Panc1 (cell line): ENCODE measurements around the gene LSM14B. TPM values are rescaled to one million over a fixed set of nuclear protein-coding genes. Genes with fewer than 3 reads are reported as not detected.

Experiments used
- ATAC-seq: fragments of 200-7000 bp; cut with Tn5 transposase; 2 replicates; pipeline ENCODE4 v1.9.1; 2020; ENCODE audit warnings: mild to moderate bottlenecking, moderate library complexity
- BruUV-seq: library from RNA; stranded (reverse); fragments of 400-500 nt; replicated peaks from 2 replicates; lab custom pipeline; 2021; lab: Mats Ljungman, UMichigan
- CTCF ChIA-PET: fragments of 300-600 bp; sonication (Branson Sonifier 250); formaldehyde crosslinking; loops from one replicate; lab custom pipeline; 2022; ENCODE audit warnings: antibody characterized with exemption; lab: Charles Lee
- POLR2A ChIA-PET: fragments of 300-600 bp; sonication (Branson Sonifier 250); formaldehyde crosslinking; loops from one replicate; lab custom pipeline; 2022; ENCODE audit warnings: antibody characterized with exemption; lab: Charles Lee
- DNase-seq: peaks from one replicate; pipeline ENCODE4 v3.0.0-alpha.2; 2010; ENCODE audit warnings: low read depth, low spot score
- H3K27ac ChIP-seq: 2 replicates; pipeline ENCODE4 v1.5.1; 2011; ENCODE audit warnings: mild to moderate bottlenecking, low read length, inconsistent platforms
- H3K27me3 ChIP-seq: fragments of 200-500 bp; sonication (Bioruptor generic); 2 replicates; pipeline ENCODE4 v1.6.0; 2014; ENCODE audit warnings: low read length, inconsistent platforms; ENCODE audit not compliant: control insufficient read depth, insufficient read depth
- H3K36me3 ChIP-seq: fragments of 200-500 bp; sonication (Bioruptor generic); 2 replicates; pipeline ENCODE4 v1.5.1; 2014; ENCODE audit warnings: inconsistent platforms, mild to moderate bottlenecking, low read length, moderate library complexity; ENCODE audit not compliant: control insufficient read depth, insufficient read depth
- H3K4me1 ChIP-seq: 2 replicates; pipeline ENCODE4 v1.5.1; 2011; ENCODE audit warnings: inconsistent platforms, mild to moderate bottlenecking, low read length, moderate library complexity; ENCODE audit not compliant: control insufficient read depth, insufficient read depth
- H3K4me3 ChIP-seq, 2 experiments: 2 replicates each; pipeline ENCODE4 v1.5.1; 2011 to 2012; ENCODE audit warnings: low read depth in 2 of 2, low read length in 2 of 2, mild to moderate bottlenecking in 2 of 2, inconsistent platforms in 1 of 2, moderate library complexity in 1 of 2
- H3K9me3 ChIP-seq: fragments of 200-500 bp; sonication (Bioruptor generic); 2 replicates; pipeline ENCODE4 v1.5.1; 2014; ENCODE audit warnings: low read depth, mild to moderate bottlenecking, inconsistent platforms, low read length, moderate library complexity; ENCODE audit not compliant: control insufficient read depth, insufficient read depth
- POLR2AphosphoS5 ChIP-seq: IDR thresholded peaks from 2 replicates; pipeline ENCODE4 v1.6.1; 2012; ENCODE audit warnings: mild to moderate bottlenecking, low read depth, low read length, moderate library complexity
- SIN3A ChIP-seq: IDR thresholded peaks from 2 replicates; pipeline ENCODE4 v1.6.1; 2012; ENCODE audit warnings: low read depth, mild to moderate bottlenecking, low read length, moderate library complexity, borderline replicate concordance; ENCODE audit not compliant: insufficient read depth
- TCF7L2 ChIP-seq: IDR thresholded peaks from 2 replicates; pipeline ENCODE4 v1.6.1; 2011; ENCODE audit warnings: mild to moderate bottlenecking, low read depth, low read length, inconsistent platforms
- in situ Hi-C: cut with HindIII; loops from 2 replicates; pipeline ENCODE4 v1.10.0; 2016; ENCODE audit warnings: low sequenced_read_pairs, low pct_unique_long_range_greater_than_20kb
- intact Hi-C: fragments of 100-400 bp; cut with micrococcal nuclease; formaldehyde crosslinking; loops from one replicate; pipeline ENCODE4 v1.10.0; 2022; ENCODE audit not compliant: unreplicated experiment
- total RNA-seq: library from RNA; stranded (reverse); gene quantifications from one replicate; pipeline ENCODE4 v1.2.1, GENCODE V29; 2021; ENCODE audit not compliant: unreplicated experiment
- TF ChIP-seq, protein P1 (sequence below): fragments of 450-650 bp; IDR thresholded peaks from 2 replicates; pipeline ENCODE4 v1.5.1; 2017; ENCODE audit warnings: mild to moderate bottlenecking
- TF ChIP-seq, protein P2 (sequence below), 2 experiments: IDR thresholded peaks; 2 replicates each; pipeline ENCODE4 v1.6.1; 2011 to 2012; ENCODE audit warnings: low read depth in 2 of 2, control low read depth in 1 of 2, low read length in 1 of 2, mild to moderate bottlenecking in 1 of 2, moderate library complexity in 1 of 2; ENCODE audit not compliant: insufficient read depth in 1 of 2

The LSM14B gene
- total RNA-seq, 1 experiment from 2014 or later = 52.2 TPM

DNA sequence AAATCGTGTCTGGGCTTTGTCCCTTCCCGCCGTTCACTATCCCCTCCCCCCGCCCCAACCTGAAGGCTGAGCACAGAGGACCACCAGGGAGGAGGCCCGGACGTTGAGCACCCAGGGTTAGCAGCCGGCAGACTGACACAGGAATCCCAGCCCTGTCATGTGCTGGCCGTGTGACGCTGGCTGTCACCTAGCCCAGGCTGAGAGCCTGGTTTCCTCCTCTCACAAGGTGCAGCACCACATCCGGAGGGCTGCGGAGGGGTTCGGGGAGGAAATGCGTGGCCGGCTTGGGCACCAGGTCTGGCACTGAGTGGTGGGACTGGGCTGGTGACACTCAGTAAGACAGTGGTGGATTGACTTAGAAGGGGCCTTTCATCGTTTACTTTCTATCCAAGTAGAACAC lies 4.6 kb upstream of the LSM14B start:
- Histone ChIP-seq H3K4me3 (no peak overlapping the region), H3K27me3 (no peaks in the 10 kb centered on the region), H3K9me3 (no peaks in the 10 kb centered on the region), H3K27ac (no peak overlapping the region), H3K4me1 (peaks cover 11% of the 10 kb centered on the region), H3K36me3 (no peaks in the 10 kb centered on the region)
- no peak for TF ChIP-seq TCF7L2
- TF ChIP-seq, protein P1, sequence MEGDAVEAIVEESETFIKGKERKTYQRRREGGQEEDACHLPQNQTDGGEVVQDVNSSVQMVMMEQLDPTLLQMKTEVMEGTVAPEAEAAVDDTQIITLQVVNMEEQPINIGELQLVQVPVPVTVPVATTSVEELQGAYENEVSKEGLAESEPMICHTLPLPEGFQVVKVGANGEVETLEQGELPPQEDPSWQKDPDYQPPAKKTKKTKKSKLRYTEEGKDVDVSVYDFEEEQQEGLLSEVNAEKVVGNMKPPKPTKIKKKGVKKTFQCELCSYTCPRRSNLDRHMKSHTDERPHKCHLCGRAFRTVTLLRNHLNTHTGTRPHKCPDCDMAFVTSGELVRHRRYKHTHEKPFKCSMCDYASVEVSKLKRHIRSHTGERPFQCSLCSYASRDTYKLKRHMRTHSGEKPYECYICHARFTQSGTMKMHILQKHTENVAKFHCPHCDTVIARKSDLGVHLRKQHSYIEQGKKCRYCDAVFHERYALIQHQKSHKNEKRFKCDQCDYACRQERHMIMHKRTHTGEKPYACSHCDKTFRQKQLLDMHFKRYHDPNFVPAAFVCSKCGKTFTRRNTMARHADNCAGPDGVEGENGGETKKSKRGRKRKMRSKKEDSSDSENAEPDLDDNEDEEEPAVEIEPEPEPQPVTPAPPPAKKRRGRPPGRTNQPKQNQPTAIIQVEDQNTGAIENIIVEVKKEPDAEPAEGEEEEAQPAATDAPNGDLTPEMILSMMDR = no peak
- ChIA-PET CTCF (no interaction called here), POLR2A (no interaction called here)
- intact Hi-C loops = no loop called here
- no TSS peak for BruUV-seq
- no peak for ATAC-seq
- no peak for DNase-seq
- in situ Hi-C loops = no loop called here

DNA sequence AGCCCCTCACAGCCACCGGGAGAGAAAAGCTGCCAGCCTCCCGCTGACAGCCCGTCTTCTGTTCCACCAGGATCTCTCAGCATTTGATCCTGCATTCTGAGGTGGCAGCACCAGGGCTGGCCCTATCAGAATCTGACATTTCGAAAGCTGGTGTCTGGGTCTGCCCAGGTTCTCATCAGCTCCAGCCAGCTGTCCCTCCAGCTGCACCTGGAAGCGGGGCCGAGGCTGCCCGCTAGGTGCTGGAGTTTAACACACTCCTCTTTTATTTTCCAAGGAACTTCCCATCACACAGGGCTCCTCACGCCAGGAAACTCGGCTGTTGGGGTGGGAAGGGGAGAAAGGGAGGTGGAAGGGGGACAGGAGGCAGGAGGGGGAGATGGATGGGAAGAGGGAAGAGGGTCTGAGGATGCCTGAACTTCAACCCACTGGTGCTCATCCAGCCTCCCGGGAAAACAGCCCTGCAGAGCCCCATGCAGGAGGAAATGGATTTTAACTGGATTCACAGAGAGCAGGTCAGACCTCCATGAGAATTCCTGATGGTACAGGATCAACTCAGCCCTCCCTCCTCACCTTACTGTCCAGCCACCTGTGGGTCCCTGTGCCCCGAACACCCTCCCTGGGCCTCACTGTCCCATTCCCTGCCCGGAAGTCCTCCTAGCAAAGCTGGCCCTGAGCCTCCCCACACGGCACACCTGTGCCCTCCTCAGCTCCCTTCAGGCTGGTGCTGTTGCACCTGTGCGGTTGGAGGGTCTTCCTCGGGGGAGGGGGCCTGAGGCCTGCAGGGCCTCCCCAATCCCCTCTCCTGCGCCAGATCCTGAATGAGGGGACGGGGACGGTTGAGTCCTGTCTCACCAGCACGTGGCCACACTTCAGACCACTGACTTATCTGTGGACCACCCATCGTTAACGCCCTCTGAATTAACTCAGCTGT lies 3.9 kb upstream of the LSM14B start:
- CTCF ChIA-PET = interaction anchor here (1.1 kb wide), 1 partner anchor 108 kb away, joined by 4 read pairs; no protein-coding TSS in a partner anchor
- H3K27me3 ChIP-seq = no peaks in the 10 kb centered on the region
- H3K9me3 ChIP-seq = no peaks in the 10 kb centered on the region
- H3K36me3 ChIP-seq = no peaks in the 10 kb centered on the region
- in situ Hi-C loops = no loop called here
- intact Hi-C loops = no loop called here
- TF ChIP-seq SIN3A (no peak), POLR2AphosphoS5 (no peak), TCF7L2 (no peak)
- TF ChIP-seq, protein P1 = no peak
- TF ChIP-seq, protein P2, sequence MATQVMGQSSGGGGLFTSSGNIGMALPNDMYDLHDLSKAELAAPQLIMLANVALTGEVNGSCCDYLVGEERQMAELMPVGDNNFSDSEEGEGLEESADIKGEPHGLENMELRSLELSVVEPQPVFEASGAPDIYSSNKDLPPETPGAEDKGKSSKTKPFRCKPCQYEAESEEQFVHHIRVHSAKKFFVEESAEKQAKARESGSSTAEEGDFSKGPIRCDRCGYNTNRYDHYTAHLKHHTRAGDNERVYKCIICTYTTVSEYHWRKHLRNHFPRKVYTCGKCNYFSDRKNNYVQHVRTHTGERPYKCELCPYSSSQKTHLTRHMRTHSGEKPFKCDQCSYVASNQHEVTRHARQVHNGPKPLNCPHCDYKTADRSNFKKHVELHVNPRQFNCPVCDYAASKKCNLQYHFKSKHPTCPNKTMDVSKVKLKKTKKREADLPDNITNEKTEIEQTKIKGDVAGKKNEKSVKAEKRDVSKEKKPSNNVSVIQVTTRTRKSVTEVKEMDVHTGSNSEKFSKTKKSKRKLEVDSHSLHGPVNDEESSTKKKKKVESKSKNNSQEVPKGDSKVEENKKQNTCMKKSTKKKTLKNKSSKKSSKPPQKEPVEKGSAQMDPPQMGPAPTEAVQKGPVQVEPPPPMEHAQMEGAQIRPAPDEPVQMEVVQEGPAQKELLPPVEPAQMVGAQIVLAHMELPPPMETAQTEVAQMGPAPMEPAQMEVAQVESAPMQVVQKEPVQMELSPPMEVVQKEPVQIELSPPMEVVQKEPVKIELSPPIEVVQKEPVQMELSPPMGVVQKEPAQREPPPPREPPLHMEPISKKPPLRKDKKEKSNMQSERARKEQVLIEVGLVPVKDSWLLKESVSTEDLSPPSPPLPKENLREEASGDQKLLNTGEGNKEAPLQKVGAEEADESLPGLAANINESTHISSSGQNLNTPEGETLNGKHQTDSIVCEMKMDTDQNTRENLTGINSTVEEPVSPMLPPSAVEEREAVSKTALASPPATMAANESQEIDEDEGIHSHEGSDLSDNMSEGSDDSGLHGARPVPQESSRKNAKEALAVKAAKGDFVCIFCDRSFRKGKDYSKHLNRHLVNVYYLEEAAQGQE (IDR thresholded peaks at IDR 0.05; ENCODE audit: insufficient read depth in 1 of 2, low read depth in 2 of 2, low read length in 1 of 2) = no peak
- BruUV-seq = no TSS peak
- no peak overlapping the region for H3K27ac ChIP-seq
- DNase-seq = no peak
- no peak for ATAC-seq
- peaks cover 12% of the 10 kb centered on the region for H3K4me1 ChIP-seq
- POLR2A ChIA-PET = no interaction called here
- H3K4me3 ChIP-seq = no peak overlapping the region
